ENCODE results near the gene TBL1XR1. TPM values are rescaled to one million over a fixed set of nuclear protein-coding genes. Genes with fewer than 3 reads are reported as not detected.

The TBL1XR1 gene
- total RNA-seq, 4 donors from 2014 or later: 55.6 to 281 (median 102) TPM

GRCh38 chr3:177149106-177149505 is 48.2 kb downstream of the TBL1XR1 start:
- intact Hi-C loops (cut with DNase I; ENCODE audit: low total_unique reads): no loop called here
- peaks cover 0 to 6% of the 10 kb centered on the region in 2 donors for H3K4me1 ChIP-seq
- no peak for DNase-seq
- H3K9me3 ChIP-seq: no peaks in the 10 kb centered on the region
- no peaks in the 10 kb centered on the region for H3K36me3 ChIP-seq
- H3K4me3 ChIP-seq: no peak overlapping the region
- H3K27me3 ChIP-seq: no peaks in the 10 kb centered on the region
- no peak overlapping the region for H3K27ac ChIP-seq
- no peak for TF ChIP-seq POLR2A (IDR thresholded peaks at IDR 0.05)
- TF ChIP-seq, protein P1, sequence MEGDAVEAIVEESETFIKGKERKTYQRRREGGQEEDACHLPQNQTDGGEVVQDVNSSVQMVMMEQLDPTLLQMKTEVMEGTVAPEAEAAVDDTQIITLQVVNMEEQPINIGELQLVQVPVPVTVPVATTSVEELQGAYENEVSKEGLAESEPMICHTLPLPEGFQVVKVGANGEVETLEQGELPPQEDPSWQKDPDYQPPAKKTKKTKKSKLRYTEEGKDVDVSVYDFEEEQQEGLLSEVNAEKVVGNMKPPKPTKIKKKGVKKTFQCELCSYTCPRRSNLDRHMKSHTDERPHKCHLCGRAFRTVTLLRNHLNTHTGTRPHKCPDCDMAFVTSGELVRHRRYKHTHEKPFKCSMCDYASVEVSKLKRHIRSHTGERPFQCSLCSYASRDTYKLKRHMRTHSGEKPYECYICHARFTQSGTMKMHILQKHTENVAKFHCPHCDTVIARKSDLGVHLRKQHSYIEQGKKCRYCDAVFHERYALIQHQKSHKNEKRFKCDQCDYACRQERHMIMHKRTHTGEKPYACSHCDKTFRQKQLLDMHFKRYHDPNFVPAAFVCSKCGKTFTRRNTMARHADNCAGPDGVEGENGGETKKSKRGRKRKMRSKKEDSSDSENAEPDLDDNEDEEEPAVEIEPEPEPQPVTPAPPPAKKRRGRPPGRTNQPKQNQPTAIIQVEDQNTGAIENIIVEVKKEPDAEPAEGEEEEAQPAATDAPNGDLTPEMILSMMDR (IDR thresholded peaks at IDR 0.05): no peak

DNA sequence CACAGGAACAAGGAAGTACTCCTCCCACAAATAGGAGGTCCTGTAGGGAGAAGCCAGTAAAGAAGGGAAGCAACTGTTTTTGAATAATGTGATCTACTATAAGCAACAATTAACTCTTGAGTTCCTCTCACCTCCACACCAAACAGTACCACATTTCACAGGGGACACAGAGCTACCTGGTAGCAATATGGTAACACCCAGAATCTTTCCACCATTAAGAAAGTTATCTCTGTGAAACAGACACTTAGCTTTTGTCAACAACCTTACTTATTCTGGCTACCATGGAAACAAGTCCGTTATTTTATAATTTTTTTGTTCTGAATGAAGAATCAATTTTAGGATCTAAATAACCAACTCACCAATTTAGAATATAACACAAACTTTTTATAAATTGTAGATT is 49.5 kb downstream of the TBL1XR1 start:
- Histone ChIP-seq H3K36me3 (no peaks in the 10 kb centered on the region), H3K27me3 (no peaks in the 10 kb centered on the region), H3K9me3 (no peaks in the 10 kb centered on the region), H3K4me1 (peaks cover 0 to 6% of the 10 kb centered on the region in 2 donors), H3K27ac (no peak overlapping the region), H3K4me3 (no peak overlapping the region)
- DNase-seq: no peak
- intact Hi-C loops (cut with DNase I; ENCODE audit: low total_unique reads): no loop called here
- no peak for TF ChIP-seq POLR2A (IDR thresholded peaks at IDR 0.05)
- TF ChIP-seq, protein P1 (IDR thresholded peaks at IDR 0.05): no peak

GRCh38 chr3:177146646-177147045 is 50.6 kb downstream of the TBL1XR1 start:
- no peaks in the 10 kb centered on the region for H3K9me3 ChIP-seq
- intact Hi-C loops (cut with DNase I; ENCODE audit: low total_unique reads): no loop called here
- H3K4me1 ChIP-seq: peaks cover 0 to 6% of the 10 kb centered on the region in 2 donors
- no peaks in the 10 kb centered on the region for H3K36me3 ChIP-seq
- DNase-seq: no peak
- H3K27ac ChIP-seq: no peak overlapping the region
- no peaks in the 10 kb centered on the region for H3K27me3 ChIP-seq
- TF ChIP-seq, protein P1 (IDR thresholded peaks at IDR 0.05): no peak
- H3K4me3 ChIP-seq: no peak overlapping the region

DNA sequence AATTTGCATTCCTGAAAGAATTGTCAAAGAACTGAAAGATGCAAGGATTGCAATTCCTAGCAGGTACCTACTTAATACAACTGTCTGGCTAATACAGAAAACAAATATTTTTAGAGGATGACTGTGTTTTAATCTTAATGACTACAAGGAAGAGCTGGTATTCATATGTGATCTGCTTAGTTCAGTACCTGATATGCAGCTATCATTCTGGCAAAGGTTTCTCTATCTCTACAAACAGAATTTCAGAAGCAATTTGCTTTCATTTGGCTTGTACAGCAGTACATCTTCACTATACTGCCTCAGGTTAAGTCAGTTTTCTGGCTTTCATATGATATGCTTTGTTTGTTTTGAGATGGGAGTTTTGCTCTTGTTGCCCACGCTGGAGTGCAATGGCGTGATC is 51.3 kb downstream of the TBL1XR1 start:
- no peak overlapping the region for H3K4me3 ChIP-seq
- H3K27me3 ChIP-seq: no peaks in the 10 kb centered on the region
- TF ChIP-seq, protein P1 (IDR thresholded peaks at IDR 0.05): no peak
- no peak for TF ChIP-seq POLR2A (IDR thresholded peaks at IDR 0.05)
- no peaks in the 10 kb centered on the region for H3K9me3 ChIP-seq
- no peak overlapping the region for H3K27ac ChIP-seq
- DNase-seq: no peak
- intact Hi-C loops (cut with DNase I; ENCODE audit: low total_unique reads): no loop called here
- H3K36me3 ChIP-seq: no peaks in the 10 kb centered on the region
- H3K4me1 ChIP-seq: peaks cover 0 to 9% of the 10 kb centered on the region in 2 donors

DNA sequence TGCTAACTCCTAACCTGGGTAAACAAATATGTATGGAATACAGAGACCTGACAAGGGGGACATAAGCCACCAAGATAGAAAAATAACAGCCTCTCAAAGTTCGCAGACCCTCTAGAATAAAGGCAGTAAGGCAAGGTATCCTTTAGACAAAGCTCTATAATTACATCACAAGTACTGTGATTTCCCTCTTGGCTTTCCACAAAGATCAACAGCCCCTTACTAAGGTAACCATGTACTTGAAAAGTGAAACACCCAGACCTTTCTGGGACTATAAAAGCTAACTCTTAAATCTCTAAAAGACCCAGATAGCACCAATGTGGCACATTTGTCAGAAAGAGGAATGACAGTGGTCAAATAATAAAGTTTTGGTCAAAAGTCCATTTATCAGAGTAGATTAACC is 51.9 kb downstream of the TBL1XR1 start:
- H3K4me1 ChIP-seq: peaks cover 0 to 14% of the 10 kb centered on the region in 2 donors
- TF ChIP-seq, protein P1 (IDR thresholded peaks at IDR 0.05): no peak
- TF ChIP-seq POLR2A (IDR thresholded peaks at IDR 0.05): no peak
- H3K9me3 ChIP-seq: no peaks in the 10 kb centered on the region
- no peak overlapping the region for H3K27ac ChIP-seq
- H3K27me3 ChIP-seq: no peaks in the 10 kb centered on the region
- no peak for DNase-seq
- H3K36me3 ChIP-seq: no peaks in the 10 kb centered on the region
- intact Hi-C loops (cut with DNase I; ENCODE audit: low total_unique reads): no loop called here
- H3K4me3 ChIP-seq: no peak overlapping the region
